Measurements from ENCODE around the gene GBA2. TPM values are rescaled to one million over a fixed set of nuclear protein-coding genes. Genes with fewer than 3 reads are reported as not detected.
A peak's percentile ranks its signal among the peaks of the same experiment; 100 is the strongest.

The GBA2 gene
- total RNA-seq, 2 experiments from 2014 or later, result 42.8 to 44.1 TPM

- POLR2A ChIA-PET, result no interaction called here
- no peaks in the 10 kb centered on the region for H3K9me3 Mint-ChIP-seq
- no peaks in the 10 kb centered on the region for H3K27me3 Mint-ChIP-seq
- no peak overlapping the region for H3K4me3 Mint-ChIP-seq
- no peak for DNase-seq
- CTCF ChIA-PET, result interaction anchor here (1.0 to 2.5 kb wide), 4 partner anchors 14 to 53 kb away, joined by 3 to 7 read pairs (median 3); partner anchors contain the start of gene SPAG8
- H3K27ac Mint-ChIP-seq, result no peak overlapping the region
- peaks cover 10% of the 10 kb centered on the region for H3K36me3 Mint-ChIP-seq (ENCODE audit: low read depth)
- peaks cover 43% of the 10 kb centered on the region for H3K4me1 Mint-ChIP-seq
These were observed 10.8 kb upstream of the GBA2 start for GRCh38 chr9:35759795-35760194.

DNA sequence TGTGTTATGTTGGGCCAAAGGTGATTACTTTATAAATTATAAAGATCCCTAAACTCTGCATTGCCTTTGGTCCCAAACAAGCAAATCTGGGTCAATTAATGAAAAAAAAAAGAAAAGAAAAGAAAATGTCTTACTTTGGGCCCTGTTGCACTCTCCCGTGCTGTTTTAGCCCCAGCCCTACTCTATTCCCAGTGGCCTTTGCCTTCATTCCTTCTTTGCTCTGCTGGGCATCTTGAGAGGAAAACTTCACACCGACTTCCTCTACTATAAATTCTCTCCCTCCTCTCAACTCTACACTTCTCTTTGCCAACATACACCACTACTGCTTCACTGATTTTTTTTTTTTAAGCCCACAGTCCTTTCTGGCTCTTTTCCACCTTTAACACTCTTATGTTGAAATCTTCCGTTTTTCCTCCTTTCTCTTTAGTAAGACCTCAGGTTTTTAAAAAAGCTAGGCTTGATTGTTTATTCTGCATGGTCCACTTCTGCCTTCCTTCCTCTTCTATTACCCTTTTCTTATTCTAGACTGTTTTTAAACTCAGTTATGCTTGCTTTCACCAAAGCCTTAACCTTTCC is 9.5 kb upstream of the GBA2 start:
- ChIA-PET POLR2A (no interaction called here), CTCF (interaction anchor here (1.8 kb wide), 1 partner anchor 11 kb away, joined by 4 read pairs; no protein-coding TSS in a partner anchor)
- Mint-ChIP-seq H3K4me1 (peaks cover 43% of the 10 kb centered on the region), H3K27ac (peak overlapping the region; percentile 50), H3K4me3 (peak overlapping the region; percentile 58), H3K36me3 (ENCODE audit: low read depth) (peaks cover 14% of the 10 kb centered on the region), H3K9me3 (no peaks in the 10 kb centered on the region), H3K27me3 (no peaks in the 10 kb centered on the region)
- no peak for DNase-seq

DNA sequence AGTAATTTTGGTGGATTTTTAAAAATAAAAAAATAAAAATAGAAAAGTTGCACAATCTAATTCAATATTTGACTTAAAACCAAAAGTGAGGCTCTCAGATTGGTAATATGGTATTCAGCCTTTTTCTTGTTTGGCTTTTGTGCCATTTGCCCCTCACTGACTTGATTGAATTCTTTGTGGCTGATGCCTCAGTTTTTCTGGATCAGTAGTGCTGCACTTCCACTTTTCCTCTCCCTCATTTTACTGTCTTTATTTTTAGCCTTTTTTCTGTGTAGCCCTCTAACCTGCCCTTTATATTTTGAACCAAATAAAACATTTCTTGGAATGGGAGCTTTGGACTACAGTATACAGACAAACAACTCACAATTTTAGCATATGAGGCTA is 8.9 kb upstream of the GBA2 start:
- Mint-ChIP-seq H3K27me3 (no peaks in the 10 kb centered on the region), H3K4me3 (peak overlapping the region; percentile 91), H3K4me1 (peaks cover 43% of the 10 kb centered on the region), H3K27ac (peak overlapping the region; percentile 50), H3K9me3 (no peaks in the 10 kb centered on the region), H3K36me3 (ENCODE audit: low read depth) (peaks cover 18% of the 10 kb centered on the region)
- no peak for DNase-seq
- ChIA-PET POLR2A (no interaction called here), CTCF (interaction anchor here (1.8 kb wide), 1 partner anchor 12 kb away, joined by 4 read pairs; no protein-coding TSS in a partner anchor)

DNA sequence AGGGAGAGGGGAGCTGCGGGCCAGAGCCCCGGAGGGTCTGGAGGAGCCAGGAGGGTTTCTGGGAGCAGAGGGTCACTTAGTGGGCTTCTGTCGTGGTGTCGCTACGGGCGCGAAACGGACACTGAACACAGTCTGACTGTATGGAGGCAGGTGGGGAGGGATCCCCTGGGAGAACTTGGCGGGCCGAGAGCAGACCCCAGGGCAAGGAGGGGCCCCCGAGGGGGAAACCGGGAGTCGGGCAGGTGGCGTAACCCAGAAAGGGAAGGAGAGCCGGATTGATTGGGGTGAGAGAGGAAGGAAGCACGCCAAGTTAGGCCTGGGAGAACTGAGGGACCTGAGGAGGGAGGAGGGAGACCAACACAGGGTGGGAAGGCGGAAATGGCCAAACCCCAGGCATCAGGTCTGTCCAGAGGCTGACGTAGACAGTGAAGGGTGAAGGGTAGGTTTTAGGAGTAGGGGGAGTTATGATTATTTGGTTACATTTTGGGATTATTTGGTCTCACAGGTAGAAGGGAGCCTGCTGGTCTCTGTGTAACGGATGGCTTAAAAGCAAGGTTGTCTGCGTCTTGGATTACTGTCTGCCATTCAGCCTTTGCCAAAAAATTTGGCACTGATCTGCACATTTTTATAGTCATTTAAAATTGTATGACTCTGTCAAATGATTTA is 8.3 kb upstream of the GBA2 start:
- POLR2A ChIA-PET, result no interaction called here
- peak overlapping the region; percentile 94 for H3K27ac Mint-ChIP-seq

GRCh38 chr9:35756275-35757225 is 7.5 kb upstream of the GBA2 start:
- peak overlapping the region; percentile 91 for H3K4me3 Mint-ChIP-seq
- DNase-seq, result peak; percentile 83
- peaks cover 23% of the 10 kb centered on the region for H3K36me3 Mint-ChIP-seq (ENCODE audit: low read depth)
- H3K9me3 Mint-ChIP-seq, result no peaks in the 10 kb centered on the region
- ChIA-PET CTCF (interaction anchor here (0.5 to 4.2 kb wide), 23 partner anchors 9 to 153 kb away, joined by 3 to 38 read pairs (median 4); partner anchors contain the start of genes CREB3, HINT2, SPAG8 and TLN1), POLR2A (no interaction called here)
- no peaks in the 10 kb centered on the region for H3K27me3 Mint-ChIP-seq
- H3K27ac Mint-ChIP-seq, result peak overlapping the region; percentile 94
- H3K4me1 Mint-ChIP-seq, result peaks cover 45% of the 10 kb centered on the region

More for the DNA sequence above, 8.3 kb upstream of the GBA2 start:
- Mint-ChIP-seq H3K36me3 (ENCODE audit: low read depth) (peaks cover 22% of the 10 kb centered on the region), H3K4me1 (peaks cover 43% of the 10 kb centered on the region), H3K27me3 (no peaks in the 10 kb centered on the region), H3K9me3 (no peaks in the 10 kb centered on the region), H3K4me3 (peak overlapping the region; percentile 91)
- CTCF ChIA-PET, result interaction anchor here (0.6 to 4.2 kb wide), 17 partner anchors 10 to 154 kb away, joined by 3 to 38 read pairs (median 4); partner anchors contain the start of genes CREB3, HINT2, SPAG8 and TLN1
- peak; percentile 16 for DNase-seq

GRCh38 chr9:35755071-35755470 is 6.0 kb upstream of the GBA2 start:
- no peak overlapping the region for H3K27ac Mint-ChIP-seq
- CTCF ChIA-PET, result interaction anchor here (2.6 to 4.2 kb wide), 3 partner anchors 12 to 27 kb away, joined by 8 to 38 read pairs (median 14); partner anchors contain the start of genes CREB3 and TLN1
- H3K27me3 Mint-ChIP-seq, result no peaks in the 10 kb centered on the region
- H3K4me1 Mint-ChIP-seq, result peaks cover 53% of the 10 kb centered on the region
- H3K36me3 Mint-ChIP-seq (ENCODE audit: low read depth), result peaks cover 22% of the 10 kb centered on the region
- H3K9me3 Mint-ChIP-seq, result no peaks in the 10 kb centered on the region
- POLR2A ChIA-PET, result no interaction called here
- no peak for DNase-seq
- no peak overlapping the region for H3K4me3 Mint-ChIP-seq

DNA sequence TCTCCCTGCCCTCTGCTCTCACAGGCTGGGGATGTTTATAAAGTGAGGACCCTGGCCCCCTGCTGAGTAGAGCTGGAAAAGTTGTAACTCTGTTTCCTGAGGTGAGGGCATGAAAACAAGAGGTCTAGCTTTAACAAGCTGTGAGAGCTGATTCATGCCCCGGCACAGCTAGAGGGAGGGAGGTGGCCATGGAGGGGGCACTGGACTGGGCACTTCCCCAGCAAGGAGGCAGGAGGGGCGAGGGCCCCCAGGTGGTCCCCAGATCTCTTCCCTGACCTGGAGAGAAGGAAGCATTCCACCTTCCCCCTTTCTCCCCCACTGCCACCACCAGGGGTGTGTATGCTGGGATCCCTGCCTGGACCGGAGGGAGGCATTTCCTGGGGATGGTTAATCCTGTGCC is 5.2 kb upstream of the GBA2 start, which contains the start of gene MSMP:
Gene MSMP, minus strand, starts transcription at position 13 of the 400 bp plus-strand sequence. CDS start 147 bp downstream, outside the sequence.
- peaks cover 52% of the 10 kb centered on the region for H3K4me1 Mint-ChIP-seq
- POLR2A ChIA-PET, result no interaction called here
- peaks cover 22% of the 10 kb centered on the region for H3K36me3 Mint-ChIP-seq (ENCODE audit: low read depth)
- no peaks in the 10 kb centered on the region for H3K9me3 Mint-ChIP-seq
- CTCF ChIA-PET, result interaction anchor here (1.6 to 4.2 kb wide), 4 partner anchors 11 to 26 kb away, joined by 3 to 38 read pairs (median 11); partner anchors contain the start of genes CREB3 and TLN1
- no peak for DNase-seq
- H3K27ac Mint-ChIP-seq, result peak within 1 kb of the TSS; percentile 52
- no peak within 1 kb of the TSS for H3K4me3 Mint-ChIP-seq
- H3K27me3 Mint-ChIP-seq, result no peaks in the 10 kb centered on the region

- POLR2A ChIA-PET, result no interaction called here
- CTCF ChIA-PET, result interaction anchor here (0.6 to 4.2 kb wide), 4 partner anchors 10 to 26 kb away, joined by 3 to 38 read pairs (median 7); no protein-coding TSS in a partner anchor
- Mint-ChIP-seq H3K9me3 (no peaks in the 10 kb centered on the region), H3K4me3 (no peak overlapping the region), H3K4me1 (peaks cover 45% of the 10 kb centered on the region), H3K36me3 (ENCODE audit: low read depth) (peaks cover 22% of the 10 kb centered on the region), H3K27me3 (no peaks in the 10 kb centered on the region), H3K27ac (no peak overlapping the region)
- no peak for DNase-seq
These were observed 4.4 kb upstream of the GBA2 start for GRCh38 chr9:35753466-35753865.

DNA sequence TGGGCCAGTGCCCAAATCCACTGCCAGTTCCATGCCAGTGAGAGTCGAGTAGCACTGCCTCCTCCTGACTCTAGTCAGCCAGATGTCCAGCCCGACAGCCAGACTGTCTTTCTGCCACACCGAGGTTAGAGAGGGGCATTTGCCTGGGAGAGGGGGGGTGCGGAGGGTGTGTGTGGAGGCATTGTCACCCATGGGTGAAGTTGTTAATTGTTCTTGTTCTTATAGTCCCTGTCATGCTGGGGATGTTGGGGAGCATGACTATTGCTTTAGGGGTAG is 1.2 kb upstream of the GBA2 start:
- no peaks in the 10 kb centered on the region for H3K9me3 Mint-ChIP-seq
- ChIA-PET POLR2A (interaction anchor here (1.5 kb wide), 1 partner anchor 92 kb away, joined by 3 read pairs; the partner anchor contains the start of genes CCDC107 and RMRP), CTCF (interaction anchor here (0.8 to 11.3 kb wide), 9 partner anchors 18 to 146 kb away, joined by 3 to 112 read pairs (median 3); partner anchors contain the start of genes CREB3, SPAG8 and TLN1)
- H3K27me3 Mint-ChIP-seq, result no peaks in the 10 kb centered on the region
- peak overlapping the region; percentile 83 for H3K4me3 Mint-ChIP-seq
- H3K4me1 Mint-ChIP-seq, result peaks cover 49% of the 10 kb centered on the region
- DNase-seq, result no peak
- peak overlapping the region; percentile 85 for H3K27ac Mint-ChIP-seq
- H3K36me3 Mint-ChIP-seq (ENCODE audit: low read depth), result peaks cover 28% of the 10 kb centered on the region

DNA sequence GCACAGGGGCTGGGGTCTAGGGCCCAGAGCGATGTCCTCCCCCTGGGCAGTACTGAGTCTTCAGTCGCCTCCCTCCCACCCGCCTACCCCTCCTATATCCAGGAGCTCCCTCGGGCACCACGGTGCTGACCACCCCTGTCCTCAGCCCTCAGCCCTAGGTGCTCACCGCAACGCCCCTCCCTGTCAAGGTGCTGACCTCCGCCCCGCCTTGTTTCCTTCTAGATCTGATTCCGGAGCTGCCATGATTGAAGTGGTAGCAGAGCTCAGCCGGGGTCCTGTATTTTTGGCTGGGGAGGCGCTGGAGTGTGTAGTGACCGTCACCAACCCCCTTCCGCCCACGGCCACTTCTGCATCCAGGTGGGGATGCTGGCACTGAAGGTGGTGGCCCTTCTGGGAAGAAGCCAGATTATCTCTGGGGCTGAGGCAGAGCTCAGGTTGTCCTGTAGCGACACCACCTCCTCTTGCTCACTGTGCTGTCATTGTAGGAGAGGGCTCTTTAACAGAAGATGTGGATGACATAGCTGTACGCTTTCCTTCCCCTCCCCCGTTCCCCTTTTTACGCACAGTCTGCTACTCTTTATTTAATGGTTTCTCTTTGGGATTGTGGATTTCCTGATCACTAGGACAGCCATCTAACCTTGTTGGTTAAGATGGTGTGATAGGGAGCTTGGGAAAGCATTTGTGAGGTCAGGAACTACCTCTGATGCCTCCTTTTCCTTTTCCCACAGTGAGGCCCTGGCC is 657 bp upstream of the GBA2 start:
- CTCF ChIA-PET, result interaction anchor here (0.8 to 11.3 kb wide), 12 partner anchors 18 to 146 kb away, joined by 3 to 112 read pairs (median 4); partner anchors contain the start of genes CREB3, SPAG8 and TLN1
- DNase-seq, result peak; percentile 62
- Mint-ChIP-seq H3K4me3 (peak overlapping the region; percentile 83), H3K9me3 (no peaks in the 10 kb centered on the region), H3K4me1 (peaks cover 50% of the 10 kb centered on the region), H3K27me3 (no peaks in the 10 kb centered on the region), H3K27ac (peak overlapping the region; percentile 85), H3K36me3 (ENCODE audit: low read depth) (peaks cover 30% of the 10 kb centered on the region)
- POLR2A ChIA-PET, result interaction anchor here (1.5 kb wide), 1 partner anchor 92 kb away, joined by 3 read pairs; the partner anchor contains the start of genes CCDC107 and RMRP

GRCh38 chr9:35748242-35748857 is 678 bp downstream of the GBA2 start:
- ChIA-PET POLR2A (interaction anchor here (1.1 kb wide), 1 partner anchor 16 kb away, joined by 3 read pairs; the partner anchor contains the start of gene CREB3), CTCF (interaction anchor here (0.8 to 11.3 kb wide), 9 partner anchors 8 to 137 kb away, joined by 3 to 112 read pairs (median 5); partner anchors contain the start of genes CCDC107, CREB3, RMRP and TLN1)
- H3K4me1 Mint-ChIP-seq, result peaks cover 53% of the 10 kb centered on the region
- peak overlapping the region; percentile 86 for H3K4me3 Mint-ChIP-seq
- no peaks in the 10 kb centered on the region for H3K9me3 Mint-ChIP-seq
- H3K36me3 Mint-ChIP-seq (ENCODE audit: low read depth), result peaks cover 32% of the 10 kb centered on the region
- H3K27me3 Mint-ChIP-seq, result no peaks in the 10 kb centered on the region
- H3K27ac Mint-ChIP-seq, result peak overlapping the region; percentile 80
- peak; percentile 32 for DNase-seq
